HG03108 (cell line): Measurements from ENCODE around the gene NBEA.
"Not testable (repeated sequence)": the region's sequence is repeated elsewhere in the genome, so short reads cannot be mapped to it uniquely, and the experiment has no call there.

Experiments used
- ATAC-seq: cut with Tn5 transposase; IDR thresholded peaks from one replicate; pipeline ENCODE4 v1.9.1; 2021; ENCODE audit warnings: moderate library complexity; ENCODE audit not compliant: unreplicated experiment

Gene NBEA

DNA sequence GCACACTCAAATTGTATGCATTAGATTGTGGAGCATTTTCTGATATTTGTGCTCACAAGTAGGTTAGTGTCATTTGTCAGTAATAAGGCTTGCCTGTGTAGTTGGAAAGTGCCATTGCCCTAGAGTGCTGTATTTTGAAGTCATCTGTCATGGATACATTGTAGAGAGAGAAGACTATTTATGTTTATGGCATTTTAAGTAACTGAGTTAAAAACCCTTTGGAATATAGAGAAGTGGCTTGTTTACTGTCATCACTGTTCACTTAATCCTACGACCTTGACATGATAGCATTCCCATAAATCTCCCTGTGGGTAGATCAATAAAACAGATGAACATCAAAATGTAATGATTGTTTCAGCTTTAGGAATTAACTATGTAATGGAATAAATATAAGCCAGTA is 423.8 kb downstream of the NBEA start:
- no peak for ATAC-seq

DNA sequence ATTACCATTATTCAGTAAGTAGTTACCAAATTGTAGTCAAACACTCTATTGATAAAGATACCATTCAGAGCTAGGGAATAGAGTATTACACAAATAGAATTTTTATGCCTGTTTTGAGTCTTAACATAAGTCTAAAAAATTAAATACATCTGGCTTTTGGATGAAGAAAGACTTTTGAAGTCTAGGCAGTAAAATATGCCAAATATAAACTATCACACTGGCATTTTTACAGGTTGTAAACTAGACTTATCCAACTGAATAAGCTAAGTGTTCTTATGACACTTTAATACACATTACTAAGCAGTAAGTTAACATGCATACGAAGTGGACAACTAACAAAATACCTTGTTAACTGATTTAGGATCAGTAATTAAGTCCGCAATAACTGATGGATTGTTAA is 425.5 kb downstream of the NBEA start:
- ATAC-seq: no peak

DNA sequence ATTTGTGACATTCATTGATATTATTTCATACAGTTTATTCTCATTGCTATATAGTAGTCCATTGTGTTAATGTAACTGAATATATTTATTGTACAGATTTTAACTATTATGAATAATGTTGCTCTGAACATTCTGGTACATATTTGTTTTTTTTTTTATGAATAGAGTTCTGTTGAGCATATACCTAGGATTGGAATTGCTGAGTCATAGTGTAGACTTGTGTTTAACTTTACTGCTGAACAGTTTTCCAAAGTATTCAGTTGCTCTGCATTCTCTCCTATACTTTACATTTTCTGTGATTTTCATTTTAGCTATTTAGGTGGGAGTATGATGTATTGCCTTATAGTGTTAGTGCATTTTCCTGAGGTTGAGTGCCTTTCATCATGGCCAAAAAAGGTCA is 436.9 kb downstream of the NBEA start:
- ATAC-seq: no peak

DNA sequence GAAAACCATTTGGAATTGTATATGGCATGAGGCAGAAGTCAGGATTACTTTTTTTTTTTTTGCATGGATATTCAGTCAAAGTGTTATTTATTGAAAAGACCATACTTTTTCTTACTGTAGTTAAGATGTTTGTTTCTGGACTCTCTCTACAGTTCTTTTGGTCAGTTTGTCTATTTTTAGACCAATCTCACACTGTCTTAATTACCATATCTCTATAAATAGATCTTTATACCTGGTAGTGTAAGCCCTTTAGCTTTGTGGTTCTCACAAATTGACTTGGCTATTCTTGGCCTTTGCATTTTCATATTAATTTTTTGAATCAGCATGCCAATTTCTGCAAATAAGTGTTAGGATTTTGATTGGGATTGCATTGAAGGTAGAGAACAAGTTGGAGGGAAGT is 437.6 kb downstream of the NBEA start:
- ATAC-seq: no peak

DNA sequence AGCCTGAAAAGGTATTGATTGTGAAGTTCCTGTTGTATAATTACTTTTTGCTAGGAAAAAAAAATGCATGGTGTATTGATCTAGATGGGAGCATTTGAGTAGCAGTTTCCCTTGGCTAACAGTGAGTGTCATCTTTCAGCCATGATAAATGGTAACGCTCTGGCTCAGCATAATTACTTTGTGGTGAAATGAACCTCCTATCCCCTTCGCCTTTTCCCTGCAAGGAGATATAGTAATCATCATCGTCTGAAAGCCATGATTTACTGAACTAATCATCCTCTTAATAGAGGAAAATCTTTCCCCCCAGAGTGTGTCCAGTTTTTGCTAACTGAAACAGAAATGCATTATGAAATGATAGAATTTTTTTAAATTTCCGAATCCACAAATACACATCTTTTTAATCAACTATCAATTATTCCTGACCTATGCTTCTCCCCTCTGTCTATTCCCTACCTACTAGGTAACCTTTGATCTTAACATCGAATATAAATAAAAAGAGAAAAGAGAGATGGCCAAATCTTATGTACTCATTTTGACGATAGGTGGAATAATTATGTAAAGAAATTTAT is 445.7 kb downstream of the NBEA start:
- ATAC-seq: no peak

DNA sequence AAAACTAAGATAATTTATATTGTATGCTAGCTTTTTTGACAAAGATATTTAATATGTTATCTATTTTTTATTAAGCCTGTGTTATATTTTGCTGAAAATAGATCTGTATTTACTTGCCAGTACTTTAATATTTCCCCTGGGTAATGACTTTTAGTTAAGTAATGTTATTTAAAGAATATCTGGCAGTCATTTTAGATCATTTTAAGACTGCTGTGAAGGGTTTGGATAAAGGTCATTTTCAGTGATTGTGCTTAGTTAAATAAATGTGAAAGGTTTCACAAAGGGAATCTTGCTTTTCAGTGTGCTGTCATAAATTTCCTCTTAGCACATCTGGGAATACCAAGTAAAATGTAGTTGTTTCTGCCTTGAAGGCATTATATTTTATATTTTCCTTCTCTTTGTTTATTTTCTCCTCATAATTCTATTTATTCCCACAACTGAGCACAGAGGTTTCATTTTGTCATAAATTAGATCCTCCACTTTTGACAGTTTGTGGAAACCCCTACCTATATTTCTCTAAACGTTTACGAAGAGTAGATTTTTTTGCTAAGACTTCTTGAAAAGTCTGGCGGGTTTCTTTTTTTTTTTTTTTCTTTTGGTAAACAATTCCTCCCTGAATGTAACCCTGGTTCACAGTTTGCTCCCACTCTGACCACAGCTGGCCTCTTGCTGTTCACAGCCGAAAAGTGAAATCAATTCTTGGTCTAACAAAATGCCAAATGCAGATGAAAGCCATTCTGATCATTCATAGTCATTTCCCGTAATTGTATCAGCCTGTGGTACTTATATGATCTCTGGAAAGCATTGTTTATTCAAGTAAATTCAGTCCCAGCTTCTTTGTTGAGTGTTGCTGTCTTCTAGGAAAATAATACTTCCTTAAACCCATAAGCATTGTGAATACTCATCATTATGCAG is 446.6 kb downstream of the NBEA start:
- no peak for ATAC-seq

DNA sequence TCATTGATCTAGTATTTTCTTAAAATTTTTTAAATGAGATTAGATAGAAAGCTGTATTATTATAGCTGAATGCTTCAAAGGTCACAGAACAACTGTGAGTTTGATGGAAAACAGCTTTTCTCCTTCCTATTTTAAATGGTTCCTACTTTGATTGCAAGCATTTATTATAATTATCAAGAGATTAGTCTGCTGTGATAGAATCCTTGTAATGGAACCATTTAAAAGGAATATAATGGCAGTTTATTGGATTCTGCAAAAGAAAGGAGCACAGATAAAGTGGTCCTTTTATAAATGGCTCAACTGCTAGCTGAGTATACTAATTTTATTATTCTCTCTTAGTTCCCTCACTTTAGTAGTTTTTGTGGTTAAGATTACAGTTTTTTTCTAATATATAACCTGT is 447.5 kb downstream of the NBEA start:
- ATAC-seq: no peak

DNA sequence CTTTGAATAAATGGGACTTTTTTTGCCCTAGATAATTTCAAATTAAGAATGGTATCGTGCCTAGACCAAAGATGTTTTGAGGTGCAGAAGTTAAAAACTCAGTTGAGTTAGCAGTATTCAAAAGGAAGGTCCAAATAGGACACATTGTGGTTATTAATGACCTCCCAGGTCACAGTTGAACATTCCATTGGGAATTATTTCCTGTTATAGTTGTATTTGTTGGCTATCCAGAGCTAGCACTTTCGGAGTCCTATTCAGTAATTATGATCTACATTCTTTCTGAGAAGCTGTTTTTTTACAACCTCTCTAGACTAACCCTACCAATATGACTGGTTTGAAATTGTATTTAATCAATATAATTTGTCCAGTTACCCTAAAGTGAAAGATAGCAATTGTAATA is 450.7 kb downstream of the NBEA start:
- no peak for ATAC-seq

DNA sequence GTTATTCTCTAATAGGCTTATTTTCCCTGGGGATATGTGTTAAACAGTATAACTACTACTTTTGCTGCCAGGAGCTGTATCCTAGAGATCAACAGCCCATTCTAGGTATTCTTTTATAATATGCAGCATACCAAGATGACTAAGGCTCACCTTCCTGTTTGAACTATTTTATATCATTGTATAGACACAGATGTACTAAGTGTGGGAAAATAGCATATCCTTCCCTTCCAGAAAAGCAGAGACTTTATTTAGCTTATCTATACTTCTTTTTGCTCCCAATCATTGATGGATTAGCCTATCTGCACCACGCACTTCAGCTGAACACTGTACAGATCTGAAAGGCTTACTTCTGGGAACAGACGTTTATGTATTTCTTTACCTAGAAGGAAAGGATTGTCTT is 451.8 kb downstream of the NBEA start:
- no peak for ATAC-seq

DNA sequence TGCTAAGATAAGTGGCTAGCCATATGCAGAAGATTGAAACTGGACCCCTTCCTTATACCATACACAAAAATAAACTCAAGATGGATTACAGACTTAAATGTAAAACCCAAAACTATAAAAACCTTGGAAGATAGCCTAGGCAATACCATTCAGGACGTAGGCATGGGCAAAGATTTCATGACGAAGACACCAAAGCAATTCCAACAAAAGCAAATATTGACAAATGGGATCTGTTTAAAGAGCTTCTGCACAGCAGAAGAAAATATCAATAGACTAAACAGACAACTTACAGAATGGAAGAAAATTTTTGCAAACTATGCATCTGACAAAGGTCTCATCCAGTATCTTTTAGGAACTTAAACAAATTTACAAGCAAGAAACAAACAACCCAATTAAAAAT is 466.2 kb downstream of the NBEA start:
- ATAC-seq: not testable (repeated sequence)

DNA sequence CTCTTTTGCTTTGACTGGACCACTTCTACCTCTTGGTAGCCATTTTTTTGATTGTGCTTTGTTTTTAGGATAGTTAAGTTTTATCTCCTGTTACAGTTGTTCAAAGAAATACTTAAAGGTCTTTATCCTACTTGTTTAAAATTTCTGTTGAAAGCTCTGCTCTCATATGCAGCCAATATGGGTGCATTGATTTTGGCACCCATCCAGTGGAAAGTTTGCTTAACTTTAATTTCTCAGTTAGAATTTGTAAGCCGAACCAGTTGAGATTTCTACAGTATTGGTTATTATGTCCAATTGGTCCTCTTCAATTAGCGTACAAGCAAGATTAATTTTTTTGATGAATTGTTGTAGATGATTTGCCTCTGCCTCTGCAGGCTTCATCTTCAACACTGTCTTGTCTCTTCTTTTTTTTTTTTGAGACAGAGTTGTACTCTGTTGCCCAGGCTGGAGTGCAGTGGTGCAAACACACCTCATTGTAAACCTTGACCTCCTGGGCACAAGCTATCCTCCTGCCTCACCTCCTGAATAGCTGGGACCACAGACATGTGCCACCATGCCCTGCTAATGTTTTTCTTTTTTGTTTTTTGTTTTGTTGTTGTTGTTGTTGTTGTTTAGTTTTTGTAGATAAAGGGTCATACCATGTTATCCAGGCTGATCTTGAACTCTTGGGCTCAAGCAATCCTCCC is 469.1 kb downstream of the NBEA start:
- ATAC-seq: no peak

DNA sequence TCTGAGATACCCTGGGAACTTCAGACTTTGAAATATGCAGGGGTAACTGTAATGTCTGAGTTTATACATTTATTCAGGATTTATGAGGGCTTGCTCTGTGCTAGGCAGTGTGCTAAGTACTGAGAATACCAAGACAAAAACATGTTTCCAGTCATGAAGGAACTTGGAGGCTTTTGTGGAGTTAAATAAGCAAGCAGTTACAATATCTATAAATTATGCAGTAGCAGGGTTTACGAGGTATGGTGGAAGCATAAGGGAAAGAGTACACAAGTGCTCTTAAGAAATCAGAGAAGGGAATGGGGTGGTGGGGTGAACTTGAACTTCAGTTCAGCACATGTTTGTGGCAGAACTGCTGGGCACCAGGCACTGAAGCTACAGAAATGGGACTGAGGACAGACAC is 506.4 kb downstream of the NBEA start:
- no peak for ATAC-seq

DNA sequence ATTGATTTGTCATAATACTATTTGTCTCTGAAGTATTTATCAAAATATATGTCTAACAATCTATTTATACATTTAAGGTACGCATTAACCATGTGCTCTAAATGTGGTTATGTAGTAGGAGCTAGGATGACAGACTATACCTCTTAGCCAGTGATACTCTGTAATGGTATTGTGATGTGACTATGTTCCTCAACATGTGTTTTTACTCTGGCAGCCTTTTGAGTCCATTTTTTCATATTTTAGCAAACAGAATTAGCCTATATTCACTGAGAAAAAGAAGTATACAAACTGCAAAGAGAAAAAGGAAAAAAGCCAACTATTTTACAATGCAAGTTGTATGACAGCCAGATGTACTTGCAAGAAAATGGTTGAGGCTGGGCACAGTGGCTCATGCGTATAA is 507.8 kb downstream of the NBEA start:
- no peak for ATAC-seq

DNA sequence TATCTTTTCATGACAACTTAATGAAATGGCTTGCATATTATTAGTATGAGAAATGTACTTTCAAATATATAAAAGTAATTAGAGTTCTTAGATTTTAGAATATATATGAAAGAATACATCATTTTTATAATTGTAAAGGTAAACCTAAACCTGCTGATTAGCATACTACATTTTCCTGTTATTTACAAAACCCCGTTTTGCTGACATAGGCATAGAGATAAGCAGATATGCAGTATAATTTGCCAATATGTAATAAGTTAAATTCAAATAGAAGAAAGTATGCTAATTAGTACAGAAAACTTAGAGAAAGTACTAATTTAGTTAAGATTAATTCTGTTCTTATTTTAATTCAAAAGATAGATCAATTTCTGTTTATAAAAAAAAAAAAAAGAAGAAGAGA is 513.0 kb downstream of the NBEA start:
- no peak for ATAC-seq

DNA sequence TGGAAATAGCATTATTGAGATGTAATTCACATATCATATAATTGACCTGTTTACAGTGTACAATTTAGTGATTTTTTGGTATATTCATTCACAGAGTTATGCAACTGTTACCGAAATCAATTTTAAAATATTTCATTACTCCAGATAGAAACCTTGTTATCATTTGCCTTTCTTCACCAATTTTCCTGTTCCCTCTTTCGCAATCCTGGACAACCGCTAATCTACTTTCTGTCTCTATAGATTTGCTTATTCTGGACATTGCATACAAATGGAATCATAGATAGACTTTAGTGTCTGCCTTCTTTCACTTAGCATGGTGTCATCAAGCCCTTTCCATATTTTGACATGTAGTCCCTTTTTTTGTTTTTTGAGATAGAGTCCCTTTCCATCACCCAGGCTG is 515.2 kb downstream of the NBEA start:
- ATAC-seq: no peak

DNA sequence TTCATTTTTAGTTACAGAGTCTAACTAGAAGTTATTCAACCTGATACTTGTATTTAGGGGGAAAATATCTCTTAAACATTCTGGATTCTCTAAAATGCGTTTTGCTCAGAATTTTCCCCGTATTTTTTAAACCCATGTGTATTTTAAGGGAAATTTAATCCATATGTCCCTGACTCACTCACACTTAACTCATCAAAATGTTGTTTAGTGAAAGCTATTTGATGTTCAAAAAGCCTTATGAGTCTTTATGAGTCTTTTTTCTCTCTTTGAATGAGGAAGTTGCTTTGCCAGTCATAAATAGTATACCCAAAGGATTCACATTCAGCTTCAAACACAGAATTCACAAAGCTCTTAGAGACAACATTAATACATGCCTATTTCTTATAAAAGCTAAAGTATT is 518.0 kb downstream of the NBEA start:
- ATAC-seq: no peak

DNA sequence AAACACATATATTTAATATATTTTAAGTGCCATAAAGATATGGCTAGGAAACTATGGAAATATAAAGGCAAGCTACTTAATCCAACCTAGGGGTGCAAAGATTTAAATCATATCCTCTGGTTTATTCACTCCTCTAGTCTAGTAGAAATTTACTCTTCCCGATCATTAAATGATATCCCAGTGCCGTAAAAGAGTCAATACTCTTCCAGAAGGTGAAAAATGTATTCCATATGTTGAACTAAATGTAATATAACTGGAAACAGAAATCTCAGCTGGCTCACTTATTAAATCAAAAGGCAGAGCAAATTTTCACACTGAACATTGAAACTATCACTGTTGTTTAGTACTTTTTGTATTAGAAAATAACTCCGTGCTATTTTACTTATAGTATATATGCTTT is 523.3 kb downstream of the NBEA start:
- ATAC-seq: no peak

DNA sequence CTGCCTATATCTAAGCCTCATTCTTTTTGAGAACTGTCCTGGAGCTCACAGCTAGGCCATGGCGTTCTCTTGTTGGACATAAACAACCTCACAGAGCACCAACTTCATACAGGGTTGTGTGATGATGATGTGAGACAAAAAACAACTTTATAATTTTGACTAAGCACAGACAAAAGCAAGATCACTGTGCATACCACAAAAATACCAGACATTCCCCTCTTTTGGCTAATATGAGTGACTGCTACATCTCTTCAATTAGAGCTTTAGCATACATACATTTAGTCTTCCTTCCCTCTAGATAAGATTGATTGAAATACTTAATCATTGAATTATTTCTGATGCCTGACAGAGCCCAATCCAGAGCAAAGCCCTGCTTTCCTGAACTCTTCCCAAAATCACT is 526.1 kb downstream of the NBEA start:
- no peak for ATAC-seq

DNA sequence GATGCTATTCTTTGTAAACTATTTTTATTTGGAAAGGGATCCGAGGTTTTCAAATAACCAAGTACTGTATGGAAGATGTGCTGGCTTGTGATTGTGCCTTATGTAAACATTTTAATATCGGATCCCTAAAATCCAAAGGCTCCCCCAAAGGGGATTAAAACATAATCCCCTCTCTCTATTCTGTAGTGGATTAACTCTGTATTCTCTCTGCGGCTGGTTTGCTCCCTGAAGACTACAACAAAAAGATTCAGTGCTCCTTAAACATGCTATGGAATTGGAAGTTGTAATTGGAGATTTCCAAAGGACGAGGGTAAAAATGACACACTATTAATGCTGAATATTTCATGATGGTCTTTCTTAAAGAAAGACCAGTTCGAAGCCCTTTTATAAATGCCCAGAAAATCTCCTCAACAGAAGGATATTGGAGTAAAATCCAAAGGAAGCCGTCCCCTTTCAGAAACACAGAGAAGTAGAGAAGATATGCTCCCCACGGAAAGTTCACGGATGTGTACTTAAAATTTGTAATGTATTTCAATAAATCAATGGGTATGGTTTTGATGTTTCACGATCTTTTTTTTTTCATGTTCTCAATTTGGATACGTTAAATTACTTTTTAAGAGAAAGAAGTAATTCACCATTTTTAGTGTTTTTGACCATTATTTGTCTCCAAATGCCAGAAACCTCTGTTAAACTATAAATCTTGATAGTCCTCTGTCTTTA is 527.9 kb downstream of the NBEA start:
- ATAC-seq: no peak

DNA sequence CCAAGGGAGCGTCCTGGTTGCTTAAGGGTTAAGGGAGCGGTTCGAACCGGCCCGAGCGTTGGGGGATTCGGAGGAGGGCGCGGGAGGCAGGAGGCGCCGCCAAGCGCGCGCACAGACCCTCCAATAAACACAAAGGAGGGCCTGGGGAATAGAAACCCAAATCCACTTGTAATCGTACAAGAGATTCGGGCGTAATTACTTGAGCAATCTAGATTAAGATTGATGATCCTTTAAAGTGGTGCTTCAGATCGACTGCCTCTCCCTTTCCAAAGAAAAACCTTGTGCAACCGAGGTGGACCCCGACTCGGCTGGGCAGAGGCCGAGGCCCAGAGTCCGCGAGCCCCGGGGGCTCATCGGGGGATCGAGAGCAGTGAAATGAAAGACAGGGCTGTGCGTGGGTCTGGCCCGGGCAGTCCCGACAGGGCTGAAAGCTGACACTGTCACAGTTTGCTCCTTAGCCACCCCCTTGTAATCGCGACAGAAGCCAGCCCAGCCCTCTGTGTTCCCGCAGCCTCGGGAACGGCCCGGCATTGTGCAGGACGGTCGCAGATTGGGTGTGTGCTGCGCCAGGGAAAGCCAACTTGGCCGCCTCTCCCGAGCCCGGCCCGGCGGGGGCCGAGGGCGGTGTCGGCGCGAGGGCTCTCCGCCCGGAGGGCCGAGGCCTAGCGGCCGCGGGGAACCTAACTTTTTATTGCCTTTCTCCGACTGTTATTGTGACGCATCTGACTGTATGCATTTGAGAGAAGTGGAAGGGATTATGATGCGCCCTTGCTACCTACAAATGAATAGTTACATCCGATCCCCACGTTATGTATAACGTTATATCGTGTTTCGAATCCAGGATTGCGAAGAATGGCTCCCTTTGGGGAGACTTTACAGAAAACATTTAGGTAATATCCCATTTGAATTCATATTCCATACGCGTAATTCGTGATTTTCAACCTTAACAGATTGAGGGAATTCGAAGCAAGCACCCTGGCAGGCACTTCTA is 528.9 kb downstream of the NBEA start:
- no peak for ATAC-seq
